PFSK-1 (cell line): ENCODE measurements around the gene LDLRAD3.

Experiments
- FOXP2 ChIP-seq: optimal IDR thresholded peaks from 2 replicates; pipeline ENCODE3; 2011; ENCODE audit warnings: borderline replicate concordance, control low read depth, inconsistent platforms; ENCODE audit not compliant: insufficient read depth; ENCODE audit errors: extremely low read length, extremely low read depth
- POLR2AphosphoS5 ChIP-seq: IDR thresholded peaks from 2 replicates; pipeline ENCODE4 v1.6.1; 2012; ENCODE audit warnings: low read depth, mild to moderate bottlenecking, control low read depth, low read length, moderate library complexity
- REST ChIP-seq, 2 experiments: IDR thresholded peaks; 2 replicates each; pipeline versions ENCODE4 v1.6.1 to v1.8.0; 2011 to 2012; ENCODE audit warnings: low read depth in 2 of 2, low read length in 2 of 2, control low read depth in 1 of 2, inconsistent platforms in 1 of 2, mild to moderate bottlenecking in 1 of 2, moderate library complexity in 1 of 2; ENCODE audit not compliant: insufficient read depth in 1 of 2
- SIN3A ChIP-seq: IDR thresholded peaks from 2 replicates; pipeline ENCODE4 v1.6.1; 2012; ENCODE audit warnings: mild to moderate bottlenecking, low read length, moderate library complexity, borderline replicate concordance; ENCODE audit not compliant: insufficient read depth
- TAF1 ChIP-seq: IDR thresholded peaks from 2 replicates; pipeline ENCODE4 v1.6.1; 2012; ENCODE audit warnings: low read length, control low read depth, borderline replicate concordance; ENCODE audit not compliant: insufficient read depth

The LDLRAD3 gene

GRCh38 chr11:35928688-35929395 lies 15.0 kb upstream of the LDLRAD3 start:
- TF ChIP-seq TAF1: no peak
- TF ChIP-seq POLR2AphosphoS5: no peak
- TF ChIP-seq FOXP2: no peak
- TF ChIP-seq SIN3A: no peak
- no peak for TF ChIP-seq REST (IDR thresholded peaks at IDR 0.05; ENCODE audit: insufficient read depth in 1 of 2, low read depth in 2 of 2, low read length in 2 of 2)

GRCh38 chr11:35930466-35930865 lies 13.4 kb upstream of the LDLRAD3 start:
- TF ChIP-seq FOXP2: no peak
- no peak for TF ChIP-seq SIN3A
- TF ChIP-seq REST (IDR thresholded peaks at IDR 0.05; ENCODE audit: insufficient read depth in 1 of 2, low read depth in 2 of 2, low read length in 2 of 2): no peak
- TF ChIP-seq POLR2AphosphoS5: no peak
- no peak for TF ChIP-seq TAF1

GRCh38 chr11:35932121-35932520 lies 11.7 kb upstream of the LDLRAD3 start:
- TF ChIP-seq SIN3A (no peak), FOXP2 (no peak), TAF1 (no peak), REST (IDR thresholded peaks at IDR 0.05; ENCODE audit: insufficient read depth in 1 of 2, low read depth in 2 of 2, low read length in 2 of 2) (no peak), POLR2AphosphoS5 (no peak)

GRCh38 chr11:35932681-35933319 lies 11.1 kb upstream of the LDLRAD3 start:
- TF ChIP-seq REST (IDR thresholded peaks at IDR 0.05; ENCODE audit: insufficient read depth in 1 of 2, low read depth in 2 of 2, low read length in 2 of 2): no peak
